ENCODE measurements around the gene FNIP2.

DNA sequence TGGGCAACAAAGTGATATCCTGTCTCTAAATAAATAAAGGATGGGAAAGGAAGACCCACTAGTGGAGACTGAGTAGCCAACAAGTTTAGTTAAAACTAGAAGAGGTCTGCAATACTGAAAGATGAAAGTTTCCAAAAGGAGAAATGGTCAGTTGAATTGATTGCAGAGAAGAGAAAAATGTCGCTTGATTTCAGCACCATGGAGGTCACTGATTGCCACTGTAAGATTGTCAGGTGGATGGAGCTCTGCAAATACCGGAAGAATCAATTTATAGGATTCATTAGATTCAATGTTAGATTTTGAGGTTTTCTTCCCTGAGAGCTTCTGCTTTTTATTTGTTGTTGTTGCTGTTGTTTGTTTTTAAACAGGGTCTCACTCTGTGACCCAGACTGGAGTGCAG, 5.4 kb upstream of the FNIP2 start:
- TF ChIP-seq CTCF (IDR thresholded peaks at IDR 0.05) (no peak), POLR2A (IDR thresholded peaks at IDR 0.05) (no peak)

All from heart left ventricle (tissue), 13 donors.